ENCODE measurements around the gene ARHGAP32.

The ARHGAP32 gene

GRCh38 chr11:128916037-128916572, 276.0 kb downstream of the ARHGAP32 start:
- ChIA-PET POLR2A (no interaction called here), CTCF (interaction anchor here (0.7 to 2.1 kb wide), 2 partner anchors 10 to 13 kb away, joined by 3 to 6 read pairs; no protein-coding TSS in a partner anchor)
- no peak for TF ChIP-seq CTCF (IDR thresholded peaks at IDR 0.05; ENCODE audit: control extremely low read depth, extremely low read depth, low read depth, missing control alignments)
- no peak for DNase-seq (ENCODE audit: extremely low spot score)

DNA sequence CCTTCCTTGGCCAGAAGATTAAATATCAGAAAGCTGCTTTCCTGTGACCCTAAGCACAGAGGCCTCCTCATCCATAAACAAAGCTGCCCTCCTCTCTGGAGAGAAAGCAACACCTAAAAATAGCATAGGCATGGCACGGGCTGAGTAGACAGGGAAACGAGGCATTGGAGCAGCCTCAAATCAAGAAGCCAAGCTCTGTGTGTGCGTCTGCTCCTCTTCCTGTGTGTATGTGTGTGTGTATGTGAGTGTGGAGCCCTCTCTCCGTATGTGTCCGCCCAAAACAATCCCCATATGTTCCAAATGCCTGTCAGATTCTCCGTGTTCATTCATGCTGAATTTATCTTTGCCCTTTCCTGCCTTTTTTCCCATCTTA, 277.0 kb downstream of the ARHGAP32 start:
- CTCF ChIA-PET = interaction anchor here (1.0 to 1.7 kb wide), 3 partner anchors 12 to 41 kb away, joined by 3 to 4 read pairs (median 4); no protein-coding TSS in a partner anchor
- POLR2A ChIA-PET = no interaction called here
- no peak for TF ChIP-seq CTCF (IDR thresholded peaks at IDR 0.05; ENCODE audit: control extremely low read depth, extremely low read depth, low read depth, missing control alignments)
- DNase-seq (ENCODE audit: extremely low spot score) = no peak
